ENCODE data around the gene AKAP6.

The AKAP6 gene

DNA sequence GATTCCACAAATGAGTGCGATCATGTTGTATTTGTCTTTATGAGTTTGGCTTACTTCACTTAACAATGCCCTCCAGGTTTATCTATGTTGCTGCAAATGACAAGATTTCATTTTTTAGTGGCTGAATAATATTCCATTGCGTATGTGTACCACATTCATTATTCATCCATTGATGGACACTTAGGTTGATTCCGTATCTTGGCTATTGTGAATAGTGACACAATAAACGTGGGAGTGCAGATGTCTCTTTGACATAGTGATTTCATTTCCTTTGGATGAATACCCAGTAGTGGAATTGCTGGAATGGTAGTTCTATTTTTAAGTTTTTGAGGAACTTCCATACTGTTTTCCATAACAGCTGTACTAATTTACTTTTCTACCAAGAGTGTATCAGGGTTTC is 23.5 kb downstream of the AKAP6 start:
- TF ChIP-seq EZH2 (IDR thresholded peaks at IDR 0.05; ENCODE audit: borderline replicate concordance, low read length), result no peak
- TF ChIP-seq, protein P1, sequence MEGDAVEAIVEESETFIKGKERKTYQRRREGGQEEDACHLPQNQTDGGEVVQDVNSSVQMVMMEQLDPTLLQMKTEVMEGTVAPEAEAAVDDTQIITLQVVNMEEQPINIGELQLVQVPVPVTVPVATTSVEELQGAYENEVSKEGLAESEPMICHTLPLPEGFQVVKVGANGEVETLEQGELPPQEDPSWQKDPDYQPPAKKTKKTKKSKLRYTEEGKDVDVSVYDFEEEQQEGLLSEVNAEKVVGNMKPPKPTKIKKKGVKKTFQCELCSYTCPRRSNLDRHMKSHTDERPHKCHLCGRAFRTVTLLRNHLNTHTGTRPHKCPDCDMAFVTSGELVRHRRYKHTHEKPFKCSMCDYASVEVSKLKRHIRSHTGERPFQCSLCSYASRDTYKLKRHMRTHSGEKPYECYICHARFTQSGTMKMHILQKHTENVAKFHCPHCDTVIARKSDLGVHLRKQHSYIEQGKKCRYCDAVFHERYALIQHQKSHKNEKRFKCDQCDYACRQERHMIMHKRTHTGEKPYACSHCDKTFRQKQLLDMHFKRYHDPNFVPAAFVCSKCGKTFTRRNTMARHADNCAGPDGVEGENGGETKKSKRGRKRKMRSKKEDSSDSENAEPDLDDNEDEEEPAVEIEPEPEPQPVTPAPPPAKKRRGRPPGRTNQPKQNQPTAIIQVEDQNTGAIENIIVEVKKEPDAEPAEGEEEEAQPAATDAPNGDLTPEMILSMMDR (IDR thresholded peaks at IDR 0.05; ENCODE audit: low read length), result no peak
- Histone ChIP-seq H3K36me3 (ENCODE audit: insufficient read depth, low read length) (no peaks in the 10 kb centered on the region), H3K9ac (ENCODE audit: low read length) (no peak overlapping the region)

DNA sequence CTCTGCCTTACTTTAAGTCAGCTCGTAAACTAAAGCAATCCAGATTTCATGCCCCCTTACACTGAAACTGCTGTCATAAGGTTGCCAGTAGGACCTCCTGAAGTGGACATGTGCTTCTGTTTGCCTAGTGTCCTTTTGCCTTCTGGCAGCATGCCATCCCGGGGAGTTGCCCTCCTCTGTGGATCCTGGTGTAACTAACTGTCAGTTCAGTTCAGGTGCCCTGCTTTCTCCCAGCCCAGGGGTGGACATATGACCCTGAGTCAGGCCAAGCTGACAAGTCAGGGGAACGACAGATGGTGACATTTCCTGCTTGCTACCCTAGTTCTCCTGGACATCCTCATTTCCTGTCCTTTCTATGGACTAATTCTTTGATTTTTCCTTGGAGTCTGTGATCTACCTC is 25.6 kb downstream of the AKAP6 start:
- Histone ChIP-seq H3K4me2 (ENCODE audit: low read length) (no peak overlapping the region), H3K9ac (ENCODE audit: low read length) (no peak overlapping the region), H3K9me2 (ENCODE audit: low read depth, low read length) (no peaks in the 10 kb centered on the region), H3K4me3 (ENCODE audit: low read depth, low read length, poor library complexity, severe bottlenecking) (no peak overlapping the region), H3K4me1 (ENCODE audit: insufficient read depth, low read length, severe bottlenecking) (no peaks in the 10 kb centered on the region), H3K36me3 (ENCODE audit: insufficient read depth, low read length) (no peaks in the 10 kb centered on the region), H2AFZ (ENCODE audit: low read length) (no peak overlapping the region), H3K27ac (ENCODE audit: low read depth, low read length, poor library complexity, severe bottlenecking) (no peak overlapping the region), H3F3A (ENCODE audit: insufficient read depth, low read length) (no peaks in the 10 kb centered on the region), H3K9me3 (ENCODE audit: low read length) (no peaks in the 10 kb centered on the region), H3K79me2 (ENCODE audit: insufficient read depth, low read length) (no peaks in the 10 kb centered on the region), H3K27me3 (ENCODE audit: insufficient read depth, low read length) (no peaks in the 10 kb centered on the region), H4K20me1 (ENCODE audit: insufficient read depth, low read length) (no peaks in the 10 kb centered on the region)
- TF ChIP-seq, protein P1 (IDR thresholded peaks at IDR 0.05; ENCODE audit: low read length), result no peak
- TF ChIP-seq EZH2 (IDR thresholded peaks at IDR 0.05; ENCODE audit: borderline replicate concordance, low read length), result no peak

More for the DNA sequence above, 23.5 kb downstream of the AKAP6 start:
- H3K9me2 ChIP-seq (ENCODE audit: low read depth, low read length), result no peaks in the 10 kb centered on the region
- H3K27ac ChIP-seq (ENCODE audit: low read depth, low read length, poor library complexity, severe bottlenecking), result no peak overlapping the region
- H2AFZ ChIP-seq (ENCODE audit: low read length), result no peak overlapping the region
- H3K27me3 ChIP-seq (ENCODE audit: insufficient read depth, low read length), result no peaks in the 10 kb centered on the region
- H3K4me3 ChIP-seq (ENCODE audit: low read depth, low read length, poor library complexity, severe bottlenecking), result no peak overlapping the region
- no peaks in the 10 kb centered on the region for H3F3A ChIP-seq (ENCODE audit: insufficient read depth, low read length)
- H3K4me2 ChIP-seq (ENCODE audit: low read length), result no peak overlapping the region
- H3K79me2 ChIP-seq (ENCODE audit: insufficient read depth, low read length), result no peaks in the 10 kb centered on the region
- H4K20me1 ChIP-seq (ENCODE audit: insufficient read depth, low read length), result no peaks in the 10 kb centered on the region
- no peaks in the 10 kb centered on the region for H3K4me1 ChIP-seq (ENCODE audit: insufficient read depth, low read length, severe bottlenecking)
- H3K9me3 ChIP-seq (ENCODE audit: low read length), result no peaks in the 10 kb centered on the region

DNA sequence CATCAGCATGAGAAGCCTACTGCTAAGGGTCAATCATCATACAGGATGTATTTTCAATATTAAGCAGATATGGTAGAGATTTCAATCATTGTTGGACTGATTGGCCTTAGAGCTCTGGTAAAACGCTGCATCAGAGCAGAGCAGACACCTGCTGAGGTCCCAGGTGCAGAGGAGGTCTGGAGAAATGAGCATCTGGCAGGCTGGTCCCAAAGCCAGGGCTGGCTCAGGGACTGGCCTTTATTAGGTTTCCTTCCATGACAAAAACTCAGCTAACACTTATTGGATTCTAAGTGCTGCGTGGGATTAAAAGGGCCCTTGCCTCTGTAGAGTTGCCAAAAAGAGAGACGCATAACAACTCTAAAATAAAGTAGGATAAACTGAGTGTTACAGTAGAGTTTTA is 29.7 kb downstream of the AKAP6 start:
- H3K9ac ChIP-seq (ENCODE audit: low read length), result no peak overlapping the region
- H3K4me1 ChIP-seq (ENCODE audit: insufficient read depth, low read length, severe bottlenecking), result no peaks in the 10 kb centered on the region
- H3K36me3 ChIP-seq (ENCODE audit: insufficient read depth, low read length), result no peaks in the 10 kb centered on the region
- no peaks in the 10 kb centered on the region for H3K27me3 ChIP-seq (ENCODE audit: insufficient read depth, low read length)
- H3K4me2 ChIP-seq (ENCODE audit: low read length), result no peak overlapping the region
- no peaks in the 10 kb centered on the region for H3K9me3 ChIP-seq (ENCODE audit: low read length)
- H3K27ac ChIP-seq (ENCODE audit: low read depth, low read length, poor library complexity, severe bottlenecking), result no peak overlapping the region
- H2AFZ ChIP-seq (ENCODE audit: low read length), result no peak overlapping the region
- no peaks in the 10 kb centered on the region for H4K20me1 ChIP-seq (ENCODE audit: insufficient read depth, low read length)
- no peaks in the 10 kb centered on the region for H3F3A ChIP-seq (ENCODE audit: insufficient read depth, low read length)
- no peaks in the 10 kb centered on the region for H3K9me2 ChIP-seq (ENCODE audit: low read depth, low read length)
- TF ChIP-seq, protein P1 (IDR thresholded peaks at IDR 0.05; ENCODE audit: low read length), result no peak
- TF ChIP-seq EZH2 (IDR thresholded peaks at IDR 0.05; ENCODE audit: borderline replicate concordance, low read length), result no peak
- H3K79me2 ChIP-seq (ENCODE audit: insufficient read depth, low read length), result no peaks in the 10 kb centered on the region
- H3K4me3 ChIP-seq (ENCODE audit: low read depth, low read length, poor library complexity, severe bottlenecking), result no peak overlapping the region
